Bronchial epithelial cell (primary cell): ENCODE measurements around the gene ITPR2. TPM values are rescaled to one million over a fixed set of nuclear protein-coding genes. Genes with fewer than 3 reads are reported as not detected.

Experiments
- DNase-seq: peaks from one replicate; pipeline ENCODE4 v3.0.0-alpha.2; 2010; ENCODE audit warnings: low read depth
- FAIRE-seq: peaks from 2 replicates; lab custom pipeline; 2011; peaks lifted over from hg19 to GRCh38; lab: Jason Lieb, UNC
- H3K27me3 ChIP-seq: 2 replicates; pipeline ENCODE4 v1.5.1; 2011; ENCODE audit warnings: low read length; ENCODE audit not compliant: control insufficient read depth, insufficient read depth
- H3K36me3 ChIP-seq: 2 replicates; pipeline ENCODE4 v1.5.1; 2011; ENCODE audit warnings: low read length; ENCODE audit not compliant: control insufficient read depth, insufficient read depth
- H3K4me3 ChIP-seq: 2 replicates; pipeline ENCODE4 v1.5.1; 2011; ENCODE audit warnings: mild to moderate bottlenecking, low read depth, low read length, control low read depth
- CTCF ChIP-seq: IDR thresholded peaks from 2 replicates; pipeline ENCODE4 v1.5.1; 2011; ENCODE audit warnings: mild to moderate bottlenecking, moderate library complexity, low read length, control low read depth, inconsistent platforms; ENCODE audit not compliant: insufficient read depth, severe bottlenecking
- total RNA-seq: library from RNA; depleted of rRNA; stranded (reverse); fragments of >200 nt; gene quantifications from 2 replicates; pipeline ENCODE4 v1.2.1, GENCODE V29; 2014

The ITPR2 gene
- total RNA-seq, 1 donor from 2014 or later: 5.8 TPM

GRCh38 chr12:26563552-26563951 is 269.4 kb downstream of the ITPR2 start:
- no peak for FAIRE-seq
- no peak for TF ChIP-seq CTCF
- H3K36me3 ChIP-seq: no peaks in the 10 kb centered on the region

GRCh38 chr12:26557326-26557725 is 275.7 kb downstream of the ITPR2 start:
- Histone ChIP-seq H3K4me3 (no peak overlapping the region), H3K27me3 (no peaks in the 10 kb centered on the region), H3K36me3 (no peaks in the 10 kb centered on the region)
- DNase-seq (no peak), FAIRE-seq (no peak)
- no peak for TF ChIP-seq CTCF

More at GRCh38 chr12:26563552-26563951, 269.4 kb downstream of the ITPR2 start:
- Histone ChIP-seq H3K4me3 (no peak overlapping the region), H3K27me3 (no peaks in the 10 kb centered on the region)
- DNase-seq: no peak

- no peak for TF ChIP-seq CTCF
- no peaks in the 10 kb centered on the region for H3K27me3 ChIP-seq
- FAIRE-seq: no peak
Measured at GRCh38 chr12:26556916-26557315, 276.1 kb downstream of the ITPR2 start.

GRCh38 chr12:26555139-26555538 is 277.9 kb downstream of the ITPR2 start:
- TF ChIP-seq CTCF: no peak
- no peaks in the 10 kb centered on the region for H3K36me3 ChIP-seq
- FAIRE-seq: no peak
- no peaks in the 10 kb centered on the region for H3K27me3 ChIP-seq
- no peak for DNase-seq
- no peak overlapping the region for H3K4me3 ChIP-seq

More at GRCh38 chr12:26556916-26557315, 276.1 kb downstream of the ITPR2 start:
- no peak for DNase-seq
- no peak overlapping the region for H3K4me3 ChIP-seq
- no peaks in the 10 kb centered on the region for H3K36me3 ChIP-seq

- no peaks in the 10 kb centered on the region for H3K27me3 ChIP-seq
- no peak for TF ChIP-seq CTCF
- DNase-seq (no peak), FAIRE-seq (no peak)
- H3K36me3 ChIP-seq: no peaks in the 10 kb centered on the region
- H3K4me3 ChIP-seq: no peak overlapping the region
Measured at GRCh38 chr12:26554332-26554731, 278.7 kb downstream of the ITPR2 start.

- FAIRE-seq (no peak), DNase-seq (no peak)
- Histone ChIP-seq H3K4me3 (no peak overlapping the region), H3K36me3 (no peaks in the 10 kb centered on the region), H3K27me3 (no peaks in the 10 kb centered on the region)
- no peak for TF ChIP-seq CTCF
Measured at GRCh38 chr12:26551385-26551784, 281.6 kb downstream of the ITPR2 start.
